Endodermal cell (in vitro differentiated cells): ENCODE data around the gene MIEF2. TPM values are rescaled to one million over a fixed set of nuclear protein-coding genes. Genes with fewer than 3 reads are reported as not detected.

Experiments used
- DNase-seq: peaks from one replicate; pipeline ENCODE4 v3.0.0-alpha.2; 2017
- H3K27ac ChIP-seq: 2 replicates; pipeline ENCODE4 v1.5.1; 2013; ENCODE audit warnings: mild to moderate bottlenecking, low read depth, low read length, moderate library complexity
- H3K27me3 ChIP-seq: 2 replicates; pipeline ENCODE4 v1.6.1; 2013; ENCODE audit warnings: mild to moderate bottlenecking, low read length, moderate library complexity; ENCODE audit not compliant: insufficient read depth, control insufficient read depth, poor library complexity, severe bottlenecking
- H3K36me3 ChIP-seq: 2 replicates; pipeline ENCODE4 v1.7.0; 2013; ENCODE audit warnings: mild to moderate bottlenecking, low read length, moderate library complexity; ENCODE audit not compliant: control insufficient read depth, insufficient read depth
- H3K4me1 ChIP-seq: one replicate; pipeline ENCODE4 v1.7.0; 2013; ENCODE audit warnings: low read length; ENCODE audit not compliant: control insufficient read depth, insufficient read depth
- H3K4me3 ChIP-seq: 2 replicates; pipeline ENCODE4 v1.5.1; 2013; ENCODE audit warnings: mild to moderate bottlenecking, low read length, moderate library complexity
- H3K9ac ChIP-seq: 2 replicates; pipeline ENCODE4 v1.6.1; 2013; ENCODE audit warnings: mild to moderate bottlenecking, low read length, moderate library complexity; ENCODE audit not compliant: poor library complexity, severe bottlenecking; ENCODE audit errors: extremely low read depth
- H3K9me3 ChIP-seq: 2 replicates; pipeline ENCODE4 v1.6.1; 2013; ENCODE audit warnings: mild to moderate bottlenecking, low read length, moderate library complexity; ENCODE audit not compliant: control insufficient read depth
- H3K27ac Mint-ChIP-seq: 2 replicates; pipeline ENCODE4 v1.8.0; 2020; ENCODE audit warnings: mixed read lengths
- H3K27me3 Mint-ChIP-seq: 2 replicates; pipeline ENCODE4 v1.8.0; 2021; ENCODE audit warnings: mild to moderate bottlenecking, mixed read lengths; ENCODE audit not compliant: insufficient read depth
- H3K36me3 Mint-ChIP-seq: 2 replicates; pipeline ENCODE4 v1.8.0; 2020; ENCODE audit warnings: low read depth, mixed read lengths
- H3K4me1 Mint-ChIP-seq: 2 replicates; pipeline ENCODE4 v1.8.0; 2020; ENCODE audit warnings: mixed read lengths
- H3K4me3 Mint-ChIP-seq: 2 replicates; pipeline ENCODE4 v1.8.0; 2020; ENCODE audit warnings: mild to moderate bottlenecking, moderate library complexity, mixed read lengths
- H3K9me3 Mint-ChIP-seq: 2 replicates; pipeline ENCODE4 v1.8.0; 2020; ENCODE audit warnings: mild to moderate bottlenecking, mixed read lengths
- CTCF ChIP-seq: fragments of 200-600 bp; sonication (generic); conservative IDR thresholded peaks from 2 replicates; pipeline ENCODE4 v1.5.0; 2021; ENCODE audit warnings: antibody characterized with exemption, mild to moderate bottlenecking
- WGBS, 2 experiments: methylation state at CpG; one replicate each; pipeline versions ENCODE4 v1.1.5 to v1.1.7; 2013; ENCODE audit warnings: missing lambda C conversion rate in 2 of 2, mixed read lengths in 1 of 2; ENCODE audit not compliant: insufficient coverage in 1 of 2, insufficient read length in 1 of 2; 5-methylcytosine and 5-hydroxymethylcytosine counted together
- total RNA-seq, 2 donors: library from RNA; stranded (reverse); fragmentation: NEBNext Ultra II Directional in 1 of 2; extraction: Animal tissue kit (Norgen Biotek cat#: 25700) in 1 of 2; gene quantifications; 2 replicates in 1 of 2; 3 replicates in 1 of 2; pipeline ENCODE4 v1.2.1, GENCODE V29; 2021

MIEF2 gene
- total RNA-seq, 2 donors from 2014 or later = 15.3 to 19.6 TPM

- peaks cover 12% of the 10 kb centered on the region for H3K36me3 Mint-ChIP-seq
- Histone ChIP-seq H3K9me3 (no peaks in the 10 kb centered on the region), H3K27ac (no peak overlapping the region), H3K9ac (no peak overlapping the region), H3K4me1 (peaks cover 9% of the 10 kb centered on the region), H3K36me3 (peaks cover 28% of the 10 kb centered on the region), H3K27me3 (no peaks in the 10 kb centered on the region), H3K4me3 (peak overlapping the region; percentile 90)
- no peak for DNase-seq
- 98% methylated on average over 2 of the region's 2 CpGs; no CpG with 5 or more reads in 1 of the 2 experiments for WGBS, 2 experiments
- peaks cover 20% of the 10 kb centered on the region for H3K4me1 Mint-ChIP-seq
- peak overlapping the region; percentile 92 for H3K4me3 Mint-ChIP-seq
- H3K27me3 Mint-ChIP-seq = no peaks in the 10 kb centered on the region
- no peaks in the 10 kb centered on the region for H3K9me3 Mint-ChIP-seq
- H3K27ac Mint-ChIP-seq = no peak overlapping the region
- TF ChIP-seq CTCF = no peak
These were observed 1.6 kb downstream of the MIEF2 start for GRCh38 chr17:18262111-18262510.

GRCh38 chr17:18262641-18263040 lies 2.2 kb downstream of the MIEF2 start:
- Histone ChIP-seq H3K9ac (no peak overlapping the region), H3K9me3 (no peaks in the 10 kb centered on the region), H3K4me3 (no peak overlapping the region), H3K4me1 (peaks cover 5% of the 10 kb centered on the region), H3K36me3 (peaks cover 28% of the 10 kb centered on the region), H3K27me3 (no peaks in the 10 kb centered on the region), H3K27ac (no peak overlapping the region)
- no peak for DNase-seq
- no peak overlapping the region for H3K27ac Mint-ChIP-seq
- no peaks in the 10 kb centered on the region for H3K9me3 Mint-ChIP-seq
- no peaks in the 10 kb centered on the region for H3K27me3 Mint-ChIP-seq
- TF ChIP-seq CTCF = no peak
- H3K4me3 Mint-ChIP-seq = no peak overlapping the region
- peaks cover 16% of the 10 kb centered on the region for H3K4me1 Mint-ChIP-seq
- peaks cover 12% of the 10 kb centered on the region for H3K36me3 Mint-ChIP-seq
- WGBS, 2 experiments = 94 to 95% methylated on average over 12 of the region's 12 CpGs

- Histone ChIP-seq H3K36me3 (peaks cover 28% of the 10 kb centered on the region), H3K9ac (no peak overlapping the region), H3K4me3 (no peak overlapping the region), H3K9me3 (no peaks in the 10 kb centered on the region), H3K27me3 (no peaks in the 10 kb centered on the region), H3K4me1 (peaks cover 5% of the 10 kb centered on the region), H3K27ac (no peak overlapping the region)
- Mint-ChIP-seq H3K9me3 (no peaks in the 10 kb centered on the region), H3K36me3 (peaks cover 12% of the 10 kb centered on the region), H3K27me3 (no peaks in the 10 kb centered on the region), H3K27ac (no peak overlapping the region), H3K4me3 (no peak overlapping the region), H3K4me1 (peaks cover 20% of the 10 kb centered on the region)
- TF ChIP-seq CTCF = no peak
- 94% methylated on average over 43 to 50 of the region's 50 CpGs for WGBS, 2 experiments
- no peak for DNase-seq
These were observed 3.6 kb downstream of the MIEF2 start for GRCh38 chr17:18263885-18264682.
